ENCODE data around the gene C2orf42. TPM values are rescaled to one million over a fixed set of nuclear protein-coding genes. Genes with fewer than 3 reads are reported as not detected.
"Not testable (repeated sequence)": the region's sequence is repeated elsewhere in the genome, so short reads cannot be mapped to it uniquely, and the experiment has no call there.

Gene C2orf42
- total and polyA plus RNA-seq, 2 donors from 2014 or later, result 11.8 to 20.0 TPM

- Histone ChIP-seq H3K9ac (ENCODE audit: low read length in 3 of 3) (no peak overlapping the region), H3K4me1 (ENCODE audit: control insufficient read depth in 2 of 3, insufficient read depth in 2 of 3, low read depth in 1 of 3, low read length in 3 of 3) (no peaks in the 10 kb centered on the region), H3K27me3 (ENCODE audit: control insufficient read depth, insufficient read depth, low read length) (no peaks in the 10 kb centered on the region), H3K27ac (ENCODE audit: low read depth in 2 of 2, low read length in 2 of 2) (no peak overlapping the region), H3K36me3 (ENCODE audit: control insufficient read depth in 2 of 3, insufficient read depth in 3 of 3, low read length in 3 of 3) (peaks cover 0 to 20% (median 11%) of the 10 kb centered on the region in 3 donors), H3K9me3 (ENCODE audit: control insufficient read depth in 2 of 3, insufficient read depth in 1 of 3, low read length in 3 of 3) (no peaks in the 10 kb centered on the region), H3K4me3 (ENCODE audit: low read length in 3 of 3) (no peak overlapping the region)
- FAIRE-seq, result no peak
- DNase-seq, result no peak
- intact Hi-C loops (cut with DNase I), result no loop called here
- no peak for TF ChIP-seq CTCF (IDR thresholded peaks at IDR 0.05; ENCODE audit: borderline replicate concordance, extremely low read depth, insufficient read depth)
Measured at GRCh38 chr2:70173520-70173919, 17.3 kb downstream of the C2orf42 start.

GRCh38 chr2:70169654-70170245 lies 21.1 kb downstream of the C2orf42 start:
- DNase-seq, result peak in 2 of 5 donors; percentile 10 to 21
- FAIRE-seq; H3K4me1 ChIP-seq (ENCODE audit: control insufficient read depth in 2 of 3, insufficient read depth in 2 of 3, low read depth in 1 of 3, low read length in 3 of 3); H3K9ac ChIP-seq (ENCODE audit: low read length in 3 of 3); H3K36me3 ChIP-seq (ENCODE audit: control insufficient read depth in 2 of 3, insufficient read depth in 3 of 3, low read length in 3 of 3); H3K9me3 ChIP-seq (ENCODE audit: control insufficient read depth in 2 of 3, insufficient read depth in 1 of 3, low read length in 3 of 3); intact Hi-C loops (cut with DNase I); H3K27ac ChIP-seq (ENCODE audit: low read depth in 2 of 2, low read length in 2 of 2); H3K27me3 ChIP-seq (ENCODE audit: control insufficient read depth, insufficient read depth, low read length); H3K4me3 ChIP-seq (ENCODE audit: low read length in 3 of 3): not testable (repeated sequence)

- no peaks in the 10 kb centered on the region for H3K4me1 ChIP-seq (ENCODE audit: control insufficient read depth in 2 of 3, insufficient read depth in 2 of 3, low read depth in 1 of 3, low read length in 3 of 3)
- no peaks in the 10 kb centered on the region for H3K9me3 ChIP-seq (ENCODE audit: control insufficient read depth in 2 of 3, insufficient read depth in 1 of 3, low read length in 3 of 3)
- H3K9ac ChIP-seq (ENCODE audit: low read length in 3 of 3), result no peak overlapping the region
- intact Hi-C loops (cut with DNase I), result no loop called here
- peaks cover 0 to 7% (median 0%) of the 10 kb centered on the region in 3 donors for H3K36me3 ChIP-seq (ENCODE audit: control insufficient read depth in 2 of 3, insufficient read depth in 3 of 3, low read length in 3 of 3)
- H3K27me3 ChIP-seq (ENCODE audit: control insufficient read depth, insufficient read depth, low read length), result no peaks in the 10 kb centered on the region
- no peak overlapping the region for H3K4me3 ChIP-seq (ENCODE audit: low read length in 3 of 3)
- no peak for FAIRE-seq
- no peak overlapping the region for H3K27ac ChIP-seq (ENCODE audit: low read depth in 2 of 2, low read length in 2 of 2)
- no peak for TF ChIP-seq CTCF (IDR thresholded peaks at IDR 0.05; ENCODE audit: borderline replicate concordance, extremely low read depth, insufficient read depth)
- no peak for DNase-seq
Measured at GRCh38 chr2:70161069-70161534, 29.7 kb downstream of the C2orf42 start.

- H3K36me3 ChIP-seq (ENCODE audit: control insufficient read depth in 2 of 3, insufficient read depth in 3 of 3, low read length in 3 of 3), result peaks cover 0 to 7% (median 0%) of the 10 kb centered on the region in 3 donors
Measured at GRCh38 chr2:70160545-70160944, 30.3 kb downstream of the C2orf42 start.

GRCh38 chr2:70149130-70149686 lies 41.6 kb downstream of the C2orf42 start:
- not testable (repeated sequence) for H3K9ac ChIP-seq (ENCODE audit: low read length in 3 of 3); H3K27me3 ChIP-seq (ENCODE audit: control insufficient read depth, insufficient read depth, low read length); H3K27ac ChIP-seq (ENCODE audit: low read depth in 2 of 2, low read length in 2 of 2); FAIRE-seq; DNase-seq; H3K4me1 ChIP-seq (ENCODE audit: control insufficient read depth in 2 of 3, insufficient read depth in 2 of 3, low read depth in 1 of 3, low read length in 3 of 3); H3K36me3 ChIP-seq (ENCODE audit: control insufficient read depth in 2 of 3, insufficient read depth in 3 of 3, low read length in 3 of 3); H3K4me3 ChIP-seq (ENCODE audit: low read length in 3 of 3); H3K9me3 ChIP-seq (ENCODE audit: control insufficient read depth in 2 of 3, insufficient read depth in 1 of 3, low read length in 3 of 3)
- intact Hi-C loops (cut with DNase I), result loop anchor here (10.0 kb wide), 1 partner anchor 244 kb away; no protein-coding TSS in a partner anchor

More at GRCh38 chr2:70160545-70160944, 30.3 kb downstream of the C2orf42 start:
- TF ChIP-seq CTCF (IDR thresholded peaks at IDR 0.05; ENCODE audit: borderline replicate concordance, extremely low read depth, insufficient read depth), result no peak
- intact Hi-C loops (cut with DNase I), result no loop called here
- FAIRE-seq (no peak), DNase-seq (no peak)
- Histone ChIP-seq H3K4me1 (ENCODE audit: control insufficient read depth in 2 of 3, insufficient read depth in 2 of 3, low read depth in 1 of 3, low read length in 3 of 3) (no peaks in the 10 kb centered on the region), H3K27ac (ENCODE audit: low read depth in 2 of 2, low read length in 2 of 2) (no peak overlapping the region), H3K9ac (ENCODE audit: low read length in 3 of 3) (no peak overlapping the region), H3K4me3 (ENCODE audit: low read length in 3 of 3) (no peak overlapping the region), H3K9me3 (ENCODE audit: control insufficient read depth in 2 of 3, insufficient read depth in 1 of 3, low read length in 3 of 3) (no peaks in the 10 kb centered on the region), H3K27me3 (ENCODE audit: control insufficient read depth, insufficient read depth, low read length) (no peaks in the 10 kb centered on the region)

GRCh38 chr2:70148211-70148760 lies 42.5 kb downstream of the C2orf42 start:
- H3K27me3 ChIP-seq (ENCODE audit: control insufficient read depth, insufficient read depth, low read length); H3K9me3 ChIP-seq (ENCODE audit: control insufficient read depth in 2 of 3, insufficient read depth in 1 of 3, low read length in 3 of 3); H3K9ac ChIP-seq (ENCODE audit: low read length in 3 of 3); FAIRE-seq; H3K4me1 ChIP-seq (ENCODE audit: control insufficient read depth in 2 of 3, insufficient read depth in 2 of 3, low read depth in 1 of 3, low read length in 3 of 3); H3K36me3 ChIP-seq (ENCODE audit: control insufficient read depth in 2 of 3, insufficient read depth in 3 of 3, low read length in 3 of 3); H3K27ac ChIP-seq (ENCODE audit: low read depth in 2 of 2, low read length in 2 of 2); H3K4me3 ChIP-seq (ENCODE audit: low read length in 3 of 3); DNase-seq: not testable (repeated sequence)
- intact Hi-C loops (cut with DNase I), result loop anchor here (10.0 kb wide), 1 partner anchor 243 kb away; no protein-coding TSS in a partner anchor

Measured in kidney (tissue), 14 donors.